HepG2 (cell line): Measurements from ENCODE around the gene CD180. TPM values are rescaled to one million over a fixed set of nuclear protein-coding genes. Genes with fewer than 3 reads are reported as not detected.

Experiments used
- ATAC-seq: fragments of 200-7000 bp; cut with Tn5 transposase; 3 replicates; pipeline ENCODE4 v1.9.1; 2020; ENCODE audit warnings: mild to moderate bottlenecking, moderate library complexity
- BruUV-seq: library from RNA; stranded (reverse); fragments of 400-500 nt; replicated peaks from 2 replicates; lab custom pipeline; 2021; lab: Mats Ljungman, UMichigan
- CTCF ChIA-PET: fragments of 300-600 bp; formaldehyde crosslinking; extraction: SDS; loops from one replicate; lab custom pipeline; 2021; ENCODE audit warnings: low total read pairs, inconsistent platforms, low intra/inter-chr PET ratio; lab: Yijun Ruan, JAX
- POLR2A ChIA-PET: fragments of 350-600 bp; sonication (Branson Sonifier 250); formaldehyde crosslinking; loops from one replicate; lab custom pipeline; 2020; ENCODE audit warnings: antibody characterized with exemption, inconsistent platforms; lab: Yijun Ruan, JAX
- DNase-seq: peaks from one replicate; pipeline ENCODE4 v3.0.0-alpha.2; 2015; ENCODE audit warnings: low spot score
- FAIRE-seq: peaks from 3 replicates; lab custom pipeline; 2011; peaks lifted over from hg19 to GRCh38; lab: Jason Lieb, UNC
- H2AFZ ChIP-seq: one replicate; pipeline ENCODE4 v1.6.1; 2011; ENCODE audit warnings: low read length, inconsistent platforms
- H3K27ac ChIP-seq: fragments of 300-600 bp; 3 replicates; pipeline ENCODE4 v1.8.0; 2011; ENCODE audit warnings: mixed run types, mild to moderate bottlenecking, mixed read lengths, low read length, inconsistent platforms; ENCODE audit not compliant: insufficient read depth; ENCODE audit errors: extremely low read length
- H3K27me3 ChIP-seq, 2 experiments: fragments of 200-600 bp in 1 of 2; 2 replicates in 1 of 2; 3 replicates in 1 of 2; pipeline versions ENCODE4 v1.6.0 to v1.8.0; 2011; ENCODE audit warnings: low read length in 2 of 2, mild to moderate bottlenecking in 2 of 2, moderate library complexity in 2 of 2, inconsistent platforms in 1 of 2; ENCODE audit not compliant: insufficient read depth in 2 of 2, control insufficient read depth in 1 of 2
- H3K36me3 ChIP-seq, 2 experiments: fragments of 200-600 bp in 1 of 2; replicated peaks in 1 of 2; 2 replicates in 1 of 2; 3 replicates in 1 of 2; pipeline versions ENCODE4 v1.5.1 to v1.8.0; 2011; ENCODE audit warnings: low read length in 2 of 2, inconsistent platforms in 1 of 2; ENCODE audit not compliant: insufficient read depth in 2 of 2, control insufficient read depth in 1 of 2
- H3K4me1 ChIP-seq: 2 replicates; pipeline ENCODE4 v1.5.1; 2012; ENCODE audit warnings: low read length, inconsistent platforms; ENCODE audit not compliant: insufficient read depth
- H3K4me2 ChIP-seq: 2 replicates; pipeline ENCODE4 v1.6.0; 2011; ENCODE audit warnings: low read depth, low read length, inconsistent platforms
- H3K4me3 ChIP-seq, 3 experiments: fragments of 200-600 bp in 1 of 3; sonication (generic), shearing (Covaris generic) in 1 of 3; replicated peaks in 1 of 3; 2 replicates each; pipeline ENCODE4 v1.5.1; 2011 to 2016; ENCODE audit warnings: low read length in 3 of 3, inconsistent platforms in 2 of 3, low read depth in 2 of 3, mild to moderate bottlenecking in 2 of 3, control low read depth in 1 of 3, mixed read lengths in 1 of 3; ENCODE audit not compliant: insufficient read depth in 1 of 3
- H3K79me2 ChIP-seq: one replicate; pipeline ENCODE4 v1.6.1; 2011; ENCODE audit warnings: low read length, inconsistent platforms; ENCODE audit not compliant: insufficient read depth
- H3K9ac ChIP-seq: 2 replicates; pipeline ENCODE4 v1.6.0; 2011; ENCODE audit warnings: mild to moderate bottlenecking, low read depth, low read length, inconsistent platforms; ENCODE audit not compliant: insufficient read depth
- H3K9me3 ChIP-seq: 2 replicates; pipeline ENCODE4 v1.5.1; 2012; ENCODE audit warnings: mild to moderate bottlenecking, low read length
- H4K20me1 ChIP-seq: 2 replicates; pipeline ENCODE4 v1.6.0; 2011; ENCODE audit warnings: inconsistent platforms, mild to moderate bottlenecking, low read length, moderate library complexity; ENCODE audit not compliant: insufficient read depth
- ATF7-NPFF ChIP-seq: sonication (generic); formaldehyde crosslinking; IDR thresholded peaks from 2 replicates; pipeline ENCODE4 v1.8.1; 2023; ENCODE audit warnings: mild to moderate bottlenecking, low read depth, missing genetic modification reagents, moderate library complexity
- ELF4 ChIP-seq: sonication (generic); formaldehyde crosslinking; IDR thresholded peaks from 2 replicates; pipeline ENCODE4 v1.5.0; 2020; ENCODE audit warnings: missing genetic modification reagents, mild to moderate bottlenecking, moderate library complexity, borderline replicate concordance
- ERF ChIP-seq: IDR thresholded peaks from 2 replicates; pipeline ENCODE4 v1.6.1; 2018; ENCODE audit warnings: missing biosample characterization, missing genetic modification reagents
- FOXA1 ChIP-seq, 2 experiments: fragments of 450-650 bp in 1 of 2; sonication (generic) in 1 of 2; formaldehyde crosslinking in 1 of 2; IDR thresholded peaks; 2 replicates each; pipeline versions ENCODE4 v1.4.0 to v1.6.1; 2016 to 2020; ENCODE audit warnings: missing genetic modification reagents in 1 of 2
- GLI4 ChIP-seq: sonication (generic); formaldehyde crosslinking; IDR thresholded peaks from 2 replicates; pipeline ENCODE4 v1.5.1; 2020; ENCODE audit warnings: missing genetic modification reagents, mild to moderate bottlenecking, moderate library complexity, borderline replicate concordance
- MTF1 ChIP-seq: sonication (generic); formaldehyde crosslinking; IDR thresholded peaks from 2 replicates; pipeline ENCODE4 v1.5.0; 2020; ENCODE audit warnings: missing genetic modification reagents
- PPARG ChIP-seq: conservative IDR thresholded peaks from 2 replicates; pipeline ENCODE4 v1.6.1; 2016; ENCODE audit warnings: missing biosample characterization, missing genetic modification reagents
- PRDM10 ChIP-seq: sonication (generic); formaldehyde crosslinking; IDR thresholded peaks from 2 replicates; pipeline ENCODE4 v1.4.0; 2020; ENCODE audit warnings: low read depth, missing genetic modification reagents
- SIX4 ChIP-seq: sonication (generic); formaldehyde crosslinking; IDR thresholded peaks from 2 replicates; pipeline ENCODE4 v1.4.0; 2020; ENCODE audit warnings: missing genetic modification reagents
- ZNF10 ChIP-seq: sonication (generic); formaldehyde crosslinking; IDR thresholded peaks from 2 replicates; pipeline ENCODE4 v1.4.0; 2020; ENCODE audit warnings: mild to moderate bottlenecking, low read depth, missing genetic modification reagents, borderline replicate concordance
- ZNF160 ChIP-seq: sonication (generic); formaldehyde crosslinking; IDR thresholded peaks from 2 replicates; pipeline ENCODE4 v1.8.0; 2022; ENCODE audit warnings: mild to moderate bottlenecking, inconsistent platforms, missing genetic modification reagents
- ZNF629 ChIP-seq: sonication (generic); formaldehyde crosslinking; conservative IDR thresholded peaks from 2 replicates; pipeline ENCODE4 v1.5.0; 2020; ENCODE audit warnings: missing genetic modification reagents
- ZNF704 ChIP-seq: sonication (generic); formaldehyde crosslinking; IDR thresholded peaks from 2 replicates; pipeline ENCODE4 v1.8.1; 2023; ENCODE audit warnings: mild to moderate bottlenecking, inconsistent platforms, moderate library complexity, missing genetic modification reagents, borderline replicate concordance
- ZZZ3 ChIP-seq: sonication (generic); formaldehyde crosslinking; IDR thresholded peaks from 2 replicates; pipeline ENCODE4 v1.4.0; 2020; ENCODE audit warnings: missing genetic modification reagents, mild to moderate bottlenecking, borderline replicate concordance
- WGBS: methylation state at CpG from one replicate; pipeline ENCODE4 v1.1.6; 2017; ENCODE audit warnings: low lambda C conversion rate; 5-methylcytosine and 5-hydroxymethylcytosine counted together
- in situ Hi-C: cut with HindIII; loops from 2 replicates; pipeline ENCODE4 v1.10.0; 2017; ENCODE audit warnings: low pct_unique_long_range_greater_than_20kb; ENCODE audit not compliant: extremely low pct_ligation_motif_present
- intact Hi-C: fragments of 100-400 bp; cut with micrococcal nuclease; formaldehyde crosslinking; loops from one replicate; pipeline ENCODE4 v1.10.0; 2022; ENCODE audit not compliant: unreplicated experiment
- polyA plus RNA-seq, 8 experiments: library from polyadenylated mRNA; depleted of rRNA in 3 of 8; stranded (reverse) in 7 of 8; unstranded in 1 of 8; fragments of >200 nt; fragmentation: Illumina TruSeq in 4 of 8; extraction: Trizol in 4 of 8; gene quantifications; 2 replicates each; pipeline versions ENCODE4 v1.2.1 to v1.2.3, GENCODE V29; 2011 to 2016; ENCODE audit warnings: low read depth in 4 of 8, missing spikeins in 1 of 8, mixed read lengths in 1 of 8; ENCODE audit not compliant: insufficient read depth in 1 of 8
- total RNA-seq, 5 experiments: library from RNA; depleted of rRNA; stranded (reverse); fragments of >200 nt; fragmentation: Illumina TruSeq; extraction: Trizol; gene quantifications; 2 replicates each; pipeline ENCODE4 v1.2.3, GENCODE V29; 2016; ENCODE audit warnings: low read depth in 1 of 5

Gene CD180
- total and polyA plus RNA-seq, 2 of the 13 experiments (the other 11 are each of a cell fraction or from before 2014, with no cell fraction given) = not detected

GRCh38 chr5:67194166-67194565 lies 2.4 kb downstream of the CD180 start:
- H3K4me3 ChIP-seq = no peak overlapping the region
- in situ Hi-C loops = no loop called here
- no TSS peak for BruUV-seq
- no peak for ATAC-seq
- H3K36me3 ChIP-seq = no peaks in the 10 kb centered on the region
- ChIA-PET POLR2A (no interaction called here), CTCF (no interaction called here)
- H3K79me2 ChIP-seq = no peaks in the 10 kb centered on the region
- FAIRE-seq = no peak
- no peaks in the 10 kb centered on the region; a peak in 1 of 5 replicates for H3K27me3 ChIP-seq
- WGBS = 57% methylated on average over 3 of the region's 3 CpGs
- intact Hi-C loops = no loop called here
- H3K9me3 ChIP-seq = no peaks in the 10 kb centered on the region
- no peak for DNase-seq
- H3K4me2 ChIP-seq = no peak overlapping the region
- H3K9ac ChIP-seq = no peak overlapping the region
- no peaks in the 10 kb centered on the region for H3K4me1 ChIP-seq
- H2AFZ ChIP-seq = no peak overlapping the region
- TF ChIP-seq ATF7-NPFF (CRISPR knock-in tag) (no peak), ZZZ3 (CRISPR knock-in tag) (no peak), PRDM10 (CRISPR knock-in tag) (no peak), GLI4 (CRISPR knock-in tag) (no peak), ERF (CRISPR knock-in tag) (no peak), SIX4 (CRISPR knock-in tag) (no peak), ZNF704 (no peak), ELF4 (no peak), ZNF10 (CRISPR knock-in tag) (no peak), ZNF160 (no peak), PPARG (CRISPR knock-in tag) (no peak), ZNF629 (CRISPR knock-in tag) (no peak), MTF1 (no peak), FOXA1 (IDR thresholded peaks at IDR 0.05) (no peak), FOXA1 (CRISPR knock-in tag; IDR thresholded peaks at IDR 0.05) (no peak)
- no peaks in the 10 kb centered on the region for H4K20me1 ChIP-seq
- no peak overlapping the region for H3K27ac ChIP-seq
